GM21717 (cell line): ENCODE data around the gene CD300LB.
"Not testable (repeated sequence)": the region's sequence is repeated elsewhere in the genome, so short reads cannot be mapped to it uniquely, and the experiment has no call there.

ENCODE experiments used
- ATAC-seq: cut with Tn5 transposase; IDR thresholded peaks from one replicate; pipeline ENCODE4 v1.9.1; 2021; ENCODE audit warnings: mild to moderate bottlenecking, moderate library complexity; ENCODE audit not compliant: unreplicated experiment

CD300LB gene

DNA sequence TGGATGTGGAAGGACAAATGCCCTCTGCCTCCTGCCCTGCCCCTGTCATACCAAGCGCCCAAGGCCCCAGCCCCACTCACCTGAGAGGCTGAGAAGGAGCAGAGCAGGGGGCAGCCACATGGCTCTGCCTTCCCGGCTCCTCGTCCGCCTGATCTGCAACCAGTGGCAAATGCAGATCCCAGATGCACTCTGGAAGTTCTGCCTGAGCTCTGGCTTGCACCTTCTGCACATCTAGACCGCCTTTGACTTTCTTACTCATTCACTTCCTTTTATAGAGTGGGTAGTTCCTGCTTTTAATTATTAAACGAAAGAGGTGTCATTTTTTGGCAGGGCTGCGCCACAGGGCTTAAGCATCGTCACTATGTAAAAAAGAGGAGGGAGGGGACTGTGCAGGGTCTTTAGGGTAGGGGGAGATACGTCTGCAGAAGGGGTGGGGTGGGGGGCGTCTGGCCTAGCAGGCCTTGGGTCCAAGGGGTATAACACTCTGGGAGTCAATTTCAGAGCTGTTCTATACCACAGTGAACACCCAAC, at the start of gene CD300LB:
Gene CD300LB, minus strand, starts transcription at position 245 of the 531 bp plus-strand sequence. Its CDS starts 125 bp downstream, at position 120.
- ATAC-seq = no peak

DNA sequence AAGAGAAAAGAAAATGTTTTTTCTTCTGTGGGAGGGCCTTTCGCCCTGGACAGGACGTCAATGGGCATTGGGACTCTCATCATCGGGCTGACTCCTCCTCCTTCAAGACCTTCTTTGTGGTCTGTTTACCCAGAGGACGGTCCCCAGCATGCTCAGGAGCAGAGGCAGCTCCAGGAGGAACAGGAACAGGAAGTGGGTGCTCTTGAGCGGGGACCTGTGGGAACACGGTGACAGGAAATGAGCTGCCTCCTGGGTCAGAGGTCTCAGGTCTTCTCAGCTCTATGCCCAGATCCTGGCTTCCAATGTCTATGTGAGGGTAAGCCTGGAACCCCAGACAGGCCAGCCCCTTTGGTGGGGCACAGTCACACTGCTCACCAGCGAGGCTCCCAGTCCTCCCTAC, 48.6 kb upstream of the CD300LB start:
- no peak for ATAC-seq

DNA sequence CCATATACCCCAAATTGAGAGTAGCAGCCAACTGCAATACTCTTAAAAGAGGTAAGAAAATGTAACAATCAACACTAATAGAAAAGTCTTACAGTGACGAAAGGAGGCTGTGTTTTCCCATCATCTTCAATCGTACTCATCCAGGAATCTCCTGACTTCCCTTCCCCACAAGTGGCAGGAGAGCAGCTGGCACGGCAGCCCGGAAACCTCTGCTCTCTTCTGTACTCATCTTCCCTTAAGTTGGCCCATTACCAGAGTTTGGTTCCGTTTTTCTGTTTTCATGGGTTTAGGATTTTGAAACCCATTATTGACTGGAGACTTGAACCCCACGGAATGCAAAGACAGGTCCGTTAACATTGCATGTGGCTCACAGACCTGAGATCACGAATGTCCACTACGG, 47.7 kb upstream of the CD300LB start:
- ATAC-seq = no peak

DNA sequence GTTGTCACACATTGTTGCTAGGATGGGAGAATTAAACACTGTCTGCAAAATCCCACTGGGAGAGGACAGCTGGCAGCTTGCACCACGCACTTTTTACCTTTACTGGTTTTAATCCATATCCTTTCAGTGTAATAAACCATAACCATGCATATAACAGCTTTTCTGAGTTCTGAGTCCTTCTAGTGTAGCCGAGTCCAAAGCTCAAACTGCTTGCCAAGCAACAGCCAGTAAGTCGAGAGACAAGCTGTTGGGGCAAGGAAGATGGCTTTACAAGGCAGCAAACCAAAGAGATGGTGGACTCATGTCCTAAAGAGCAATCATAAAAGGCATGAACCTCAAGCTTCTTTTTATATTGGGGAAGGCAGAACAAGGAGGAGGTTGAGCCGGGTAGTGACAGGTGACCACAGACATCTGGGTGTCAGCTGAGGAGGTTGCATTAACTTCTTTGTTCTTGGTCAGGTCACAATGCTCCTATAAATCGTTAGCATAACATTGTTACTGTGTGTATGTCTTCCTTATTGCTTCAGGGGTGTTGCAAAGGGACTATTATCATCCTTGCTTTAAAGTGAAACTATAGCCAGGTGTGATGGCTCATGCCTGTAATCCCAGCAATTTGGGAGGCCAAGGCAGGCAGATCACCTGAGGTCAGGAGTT, 43.3 kb upstream of the CD300LB start:
- no peak for ATAC-seq

- ATAC-seq = not testable (repeated sequence)
Measured at GRCh38 chr17:74573635-74574034, 42.4 kb upstream of the CD300LB start.

- no peak for ATAC-seq
Measured at GRCh38 chr17:74573169-74573568, 41.9 kb upstream of the CD300LB start.

DNA sequence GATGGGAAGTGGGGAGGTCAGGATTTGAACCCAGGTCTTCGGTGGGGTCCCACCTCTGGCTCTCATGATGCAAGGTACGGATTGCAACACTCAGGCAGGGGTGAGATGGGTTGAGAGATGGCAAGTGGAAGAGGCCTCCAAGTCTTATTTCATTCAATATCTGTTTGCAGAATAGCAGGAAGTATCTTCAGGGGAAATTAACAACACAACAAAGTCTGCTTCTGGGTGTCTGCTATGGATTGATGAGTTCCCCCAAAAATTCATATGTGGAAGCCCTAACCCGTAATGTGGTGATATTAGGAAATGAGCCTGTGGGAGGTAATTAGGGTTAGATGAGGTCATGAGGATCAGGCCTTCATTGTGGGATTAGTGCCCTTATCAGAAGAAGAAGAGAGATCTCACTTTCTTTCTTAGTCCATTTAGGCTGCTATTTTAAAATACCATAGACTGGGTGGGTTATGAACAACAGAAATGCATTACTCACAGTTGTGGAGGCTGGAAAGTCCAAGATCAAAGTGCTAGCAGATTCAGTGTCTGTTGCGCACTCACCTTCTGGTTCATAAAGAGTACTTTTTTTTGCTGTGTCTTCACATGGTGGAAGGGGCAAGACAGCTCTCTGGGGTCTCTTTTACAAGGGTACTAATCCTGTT, 40.5 kb upstream of the CD300LB start:
- no peak for ATAC-seq

- ATAC-seq = no peak
Measured at GRCh38 chr17:74569020-74570003, 38.0 kb upstream of the CD300LB start.

DNA sequence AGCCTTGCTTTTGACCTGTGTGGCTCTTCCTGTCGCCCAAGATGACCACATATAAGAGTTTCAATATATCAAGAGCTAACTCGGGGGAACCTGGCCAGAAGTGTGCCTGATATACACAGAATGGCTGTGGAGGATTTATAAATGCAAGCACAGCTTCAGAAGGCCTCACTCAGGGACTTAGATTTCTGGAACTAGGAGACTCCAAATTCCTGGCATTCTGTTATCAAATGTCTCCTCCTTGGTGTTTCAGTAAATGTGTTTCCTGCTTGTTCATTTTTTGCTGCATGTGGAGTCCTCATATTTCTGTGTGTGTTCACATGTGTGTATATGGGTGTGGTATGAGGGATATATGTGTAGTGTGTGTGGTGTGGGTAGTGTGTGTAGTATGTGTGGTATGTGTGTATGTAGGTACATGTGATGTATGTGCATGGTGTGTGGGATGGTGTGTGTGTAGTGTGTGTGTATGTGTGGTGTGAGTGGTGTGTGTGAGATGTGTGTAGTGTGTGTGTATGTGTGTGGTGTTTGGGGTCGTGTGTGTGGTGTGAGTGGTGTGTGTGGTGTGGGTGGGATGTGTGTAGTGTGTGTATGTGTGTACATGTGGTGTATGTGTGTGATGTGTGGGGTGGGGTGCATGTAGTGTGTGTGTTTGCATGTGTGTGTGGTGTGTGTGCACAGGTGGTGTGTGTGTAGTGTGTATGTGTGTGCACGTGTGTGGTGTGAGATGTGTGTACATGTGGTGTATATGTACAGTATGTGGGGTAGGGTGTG, 37.0 kb upstream of the CD300LB start:
- ATAC-seq = no peak

DNA sequence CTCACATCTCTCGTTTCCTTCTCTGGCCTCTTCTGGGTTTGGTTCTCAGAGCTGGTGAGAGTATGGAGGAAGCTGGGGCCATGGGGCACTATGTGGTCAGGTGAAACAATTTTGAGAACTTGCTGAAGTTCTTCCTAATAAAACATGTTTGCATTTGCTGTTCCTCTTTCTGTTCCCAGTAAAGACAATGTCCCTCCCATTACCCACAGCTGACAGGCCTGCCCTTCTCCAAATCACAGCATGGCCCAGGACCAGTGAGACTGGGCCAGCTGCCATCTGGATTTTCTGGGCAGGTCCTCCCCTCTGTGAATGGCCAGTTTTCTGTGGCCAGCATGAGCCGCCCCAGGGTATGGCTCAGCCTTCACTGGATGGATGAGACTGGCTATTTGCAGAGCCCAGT, 36.1 kb upstream of the CD300LB start, which contains the start of gene CD300H:
Gene CD300H, minus strand, starts transcription at position 113 of the 400 bp plus-strand sequence.
- no peak for ATAC-seq

DNA sequence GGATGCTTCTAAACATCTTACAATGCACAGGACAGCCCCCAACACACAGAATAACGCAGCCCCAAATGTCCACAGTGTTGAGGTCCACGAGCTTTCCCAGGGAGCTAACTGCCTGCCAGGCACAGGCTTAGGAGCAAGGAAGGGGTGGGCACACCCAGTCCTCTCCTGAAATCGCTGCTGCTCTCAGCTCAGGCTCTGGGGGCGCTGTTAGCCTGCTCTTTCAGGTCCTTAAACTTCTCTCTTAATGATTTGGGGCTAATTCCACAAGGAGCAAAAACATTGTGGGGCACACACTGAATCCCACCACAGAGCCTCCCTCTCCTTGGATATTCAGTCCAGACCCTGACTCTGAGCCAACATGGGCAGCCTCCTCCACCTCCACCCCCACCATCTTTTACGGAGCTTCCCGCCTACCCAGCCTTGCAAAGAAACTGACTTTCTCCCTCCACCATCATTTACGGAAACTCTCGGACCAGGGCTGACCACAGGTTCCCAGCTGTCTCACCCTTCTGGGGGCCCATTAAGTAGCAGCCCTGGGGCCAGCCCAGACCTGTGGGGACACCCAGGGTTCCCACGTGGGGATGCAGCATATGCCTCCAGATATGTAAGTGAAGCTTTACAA, 35.0 kb upstream of the CD300LB start:
- ATAC-seq = no peak

- no peak for ATAC-seq
Measured at GRCh38 chr17:74565126-74565525, 33.9 kb upstream of the CD300LB start.

DNA sequence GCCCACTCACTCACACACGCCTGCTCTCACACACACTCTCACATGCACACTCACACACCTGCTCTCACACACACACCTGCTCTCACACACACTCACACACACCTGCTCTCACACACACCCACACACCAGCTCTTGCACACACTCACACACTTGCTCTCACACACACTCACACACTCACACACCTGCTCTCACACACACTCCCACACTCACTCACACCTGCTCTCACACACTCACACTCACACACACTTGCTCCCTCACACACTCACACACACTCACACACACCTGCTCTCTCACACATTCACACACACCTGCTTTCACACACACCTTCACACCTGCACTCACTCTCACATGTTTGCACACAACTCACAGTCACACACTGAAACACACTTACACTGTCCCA, 32.1 kb upstream of the CD300LB start:
- no peak for ATAC-seq

DNA sequence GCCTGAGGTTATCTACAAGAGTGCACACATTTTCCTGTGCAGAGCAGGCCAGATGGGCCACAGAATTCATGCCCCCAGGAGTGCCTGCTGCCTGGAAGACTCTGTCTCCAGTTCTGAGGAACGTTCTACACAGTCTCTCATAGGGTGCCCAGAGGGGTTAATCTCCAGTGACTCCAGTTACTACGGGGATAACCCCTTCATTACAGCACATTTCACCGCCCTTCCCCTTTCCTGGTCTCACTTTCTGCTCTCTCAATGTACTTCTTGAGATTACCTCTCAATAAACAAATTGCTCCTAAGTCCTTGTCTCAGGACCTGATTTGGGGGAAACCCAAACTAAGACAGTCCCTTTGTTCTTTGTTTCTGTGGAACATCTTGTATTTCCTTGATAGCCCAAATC, 30.3 kb upstream of the CD300LB start:
- no peak for ATAC-seq

DNA sequence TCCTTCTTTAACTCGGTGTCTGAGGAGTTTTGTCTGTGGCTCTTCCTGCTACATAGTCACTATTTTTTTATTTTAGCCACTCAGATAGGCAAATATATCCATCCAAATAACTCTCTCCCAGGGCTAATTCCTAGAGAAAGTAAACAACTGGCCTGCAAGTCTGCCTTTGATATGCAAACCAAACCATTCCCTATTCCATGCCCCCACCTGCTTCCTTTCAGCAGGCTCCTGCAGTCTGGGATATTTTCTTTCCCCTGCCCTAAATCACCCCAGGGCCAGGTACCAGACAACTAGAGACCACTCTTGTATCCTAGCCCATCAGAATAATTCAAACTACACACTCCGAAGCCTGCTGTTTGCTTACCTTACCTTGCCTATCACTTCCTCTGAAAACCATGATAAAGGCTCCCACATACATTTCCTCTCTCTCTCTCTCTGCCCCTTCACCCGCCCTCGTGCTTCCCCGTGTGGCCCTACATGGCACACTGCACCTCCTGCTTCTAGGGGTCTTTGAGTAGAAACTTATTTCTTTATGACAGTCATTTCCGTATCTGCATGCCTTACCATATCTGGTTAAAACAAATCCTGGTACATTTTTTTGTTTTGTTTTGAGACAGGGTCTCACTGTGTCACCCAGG, 27.7 kb upstream of the CD300LB start:
- ATAC-seq = no peak

GRCh38 chr17:74558402-74558801, 27.1 kb upstream of the CD300LB start:
- not testable (repeated sequence) for ATAC-seq

- no peak for ATAC-seq
Measured at GRCh38 chr17:74555427-74555940, 24.2 kb upstream of the CD300LB start.

DNA sequence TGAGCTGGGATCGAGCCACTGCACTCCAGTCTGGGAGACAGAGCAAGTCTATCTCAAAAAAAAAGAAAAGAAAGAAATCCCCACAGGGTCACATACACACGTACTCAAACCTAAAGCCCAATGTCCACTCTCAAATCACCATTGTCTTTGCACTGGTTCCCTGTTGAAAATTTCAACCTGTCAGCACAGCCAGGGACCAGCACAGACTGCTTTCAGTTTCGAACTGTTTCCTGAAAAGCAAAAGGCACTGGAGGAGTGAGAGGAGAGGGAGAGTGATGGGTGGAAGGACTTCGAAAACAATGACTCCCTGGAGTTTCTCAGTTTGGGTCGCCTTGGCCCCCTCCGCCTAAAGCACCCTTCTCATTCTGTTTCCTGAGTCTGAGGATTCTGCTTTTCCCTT, 23.6 kb upstream of the CD300LB start:
- no peak for ATAC-seq

DNA sequence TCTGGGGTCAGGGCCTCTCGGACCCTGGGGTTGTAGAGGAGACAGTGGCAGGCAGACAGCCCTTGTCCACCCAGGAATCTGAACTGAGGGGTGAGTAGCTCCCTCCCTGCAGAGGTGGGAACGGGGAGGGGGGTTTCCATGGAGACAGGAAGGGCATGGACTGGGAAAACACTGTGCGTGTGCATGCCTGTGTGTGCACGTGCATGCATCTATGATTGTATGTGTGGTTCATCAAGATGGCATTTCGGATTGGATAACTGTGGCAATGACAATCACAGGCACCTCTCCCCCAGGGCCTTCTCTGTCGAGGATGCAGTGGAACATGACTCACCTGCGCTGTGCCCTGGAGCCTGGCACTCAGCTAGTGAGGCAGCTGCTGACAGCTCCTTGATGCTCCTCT, 20.8 kb upstream of the CD300LB start:
- ATAC-seq = no peak
